ENCODE data around the gene FAM117A.

FAM117A gene

DNA sequence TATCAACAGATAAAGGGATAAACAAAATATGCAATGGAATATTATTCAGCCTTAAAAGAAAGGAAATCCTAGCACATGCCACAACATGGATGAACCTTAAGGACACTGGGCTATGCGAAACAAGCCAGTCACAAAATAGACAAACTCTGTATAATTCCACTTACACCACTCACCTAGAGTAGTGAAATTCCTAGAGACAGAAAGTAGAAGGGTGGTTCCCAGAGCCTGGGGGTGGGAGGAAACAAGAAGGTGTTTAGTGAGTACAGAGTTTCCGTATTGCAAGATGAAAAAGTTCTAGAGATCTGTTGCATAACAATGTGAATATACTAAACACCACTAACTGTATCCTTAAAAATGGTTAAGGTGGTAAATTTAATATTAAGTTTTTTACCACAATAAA, 96.1 kb downstream of the FAM117A start:
- peak; percentile 17 for DNase-seq (ENCODE audit: low read depth)
- H3K4me3 ChIP-seq (ENCODE audit: low read length) = no peak overlapping the region
- TF ChIP-seq, protein P1, sequence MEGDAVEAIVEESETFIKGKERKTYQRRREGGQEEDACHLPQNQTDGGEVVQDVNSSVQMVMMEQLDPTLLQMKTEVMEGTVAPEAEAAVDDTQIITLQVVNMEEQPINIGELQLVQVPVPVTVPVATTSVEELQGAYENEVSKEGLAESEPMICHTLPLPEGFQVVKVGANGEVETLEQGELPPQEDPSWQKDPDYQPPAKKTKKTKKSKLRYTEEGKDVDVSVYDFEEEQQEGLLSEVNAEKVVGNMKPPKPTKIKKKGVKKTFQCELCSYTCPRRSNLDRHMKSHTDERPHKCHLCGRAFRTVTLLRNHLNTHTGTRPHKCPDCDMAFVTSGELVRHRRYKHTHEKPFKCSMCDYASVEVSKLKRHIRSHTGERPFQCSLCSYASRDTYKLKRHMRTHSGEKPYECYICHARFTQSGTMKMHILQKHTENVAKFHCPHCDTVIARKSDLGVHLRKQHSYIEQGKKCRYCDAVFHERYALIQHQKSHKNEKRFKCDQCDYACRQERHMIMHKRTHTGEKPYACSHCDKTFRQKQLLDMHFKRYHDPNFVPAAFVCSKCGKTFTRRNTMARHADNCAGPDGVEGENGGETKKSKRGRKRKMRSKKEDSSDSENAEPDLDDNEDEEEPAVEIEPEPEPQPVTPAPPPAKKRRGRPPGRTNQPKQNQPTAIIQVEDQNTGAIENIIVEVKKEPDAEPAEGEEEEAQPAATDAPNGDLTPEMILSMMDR (IDR thresholded peaks at IDR 0.05; ENCODE audit: insufficient read depth, low read depth, low read length, missing control alignments) = no peak

DNA sequence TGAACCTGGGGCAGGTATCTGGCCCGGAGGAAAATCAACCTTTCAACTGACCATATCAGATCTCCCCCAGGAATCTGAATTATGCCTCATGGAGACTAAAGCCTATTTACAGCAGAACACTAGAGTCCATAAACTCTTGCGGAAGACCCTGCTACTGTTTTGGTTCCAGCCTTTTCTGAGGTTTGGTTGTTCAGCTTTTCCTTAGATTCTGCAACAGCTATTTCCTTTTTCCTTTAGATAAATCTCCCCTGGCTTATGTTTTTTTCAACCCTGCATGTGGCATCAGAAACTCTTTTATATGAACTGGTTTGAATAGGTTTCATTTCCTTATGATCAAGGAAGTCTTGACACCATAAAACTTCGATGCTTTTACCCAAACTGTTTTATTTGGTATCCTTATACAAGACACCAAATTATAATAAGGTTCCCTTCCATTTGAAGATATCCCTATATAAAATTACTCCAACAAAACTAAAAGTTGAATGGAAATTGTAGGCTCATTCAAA, 99.2 kb downstream of the FAM117A start:
- DNase-seq (ENCODE audit: low read depth) = no peak
- TF ChIP-seq, protein P1 (IDR thresholded peaks at IDR 0.05; ENCODE audit: insufficient read depth, low read depth, low read length, missing control alignments) = no peak
- no peak overlapping the region for H3K4me3 ChIP-seq (ENCODE audit: low read length)
